Measurements from ENCODE around the gene TMUB2. TPM values are rescaled to one million over a fixed set of nuclear protein-coding genes. Genes with fewer than 3 reads are reported as not detected.

TMUB2 gene
- total and polyA plus RNA-seq, 9 of the 15 experiments (the other 6 are each of a cell fraction or from before 2014, with no cell fraction given) = 4.1 to 29.8 (median 16.3) TPM

- peak in 2 of 3 experiments; percentile 22 to 58 for TF ChIP-seq YY1 (IDR thresholded peaks at IDR 0.05; ENCODE audit: borderline replicate concordance in 1 of 3, control insufficient read depth in 1 of 3, extremely low read depth in 1 of 3, insufficient read depth in 3 of 3, insufficient read length in 1 of 3, insufficient replicate concordance in 2 of 3, low read depth in 1 of 3, low read length in 2 of 3)
- no peak for TF ChIP-seq NCOA2 (IDR thresholded peaks at IDR 0.05; ENCODE audit: partially characterized antibody in 2 of 2)
- TF ChIP-seq HNRNPLL (IDR thresholded peaks at IDR 0.05; ENCODE audit: low read depth, low read length, poor library complexity, severe bottlenecking) = peak; percentile 50
- no peak for TF ChIP-seq MEIS2 (IDR thresholded peaks at IDR 0.05; ENCODE audit: partially characterized antibody)
- TF ChIP-seq RFX1 (IDR thresholded peaks at IDR 0.05) = no peak
- TF ChIP-seq PTRF (tag; IDR thresholded peaks at IDR 0.05) = no peak
- TF ChIP-seq NCOA6 (IDR thresholded peaks at IDR 0.05) = no peak
- peak; percentile 72 for TF ChIP-seq RBM25 (IDR thresholded peaks at IDR 0.05; ENCODE audit: low read depth, low read length, severe bottlenecking)
- TF ChIP-seq LEF1 (IDR thresholded peaks at IDR 0.05) = no peak
- TF ChIP-seq, protein P1, sequence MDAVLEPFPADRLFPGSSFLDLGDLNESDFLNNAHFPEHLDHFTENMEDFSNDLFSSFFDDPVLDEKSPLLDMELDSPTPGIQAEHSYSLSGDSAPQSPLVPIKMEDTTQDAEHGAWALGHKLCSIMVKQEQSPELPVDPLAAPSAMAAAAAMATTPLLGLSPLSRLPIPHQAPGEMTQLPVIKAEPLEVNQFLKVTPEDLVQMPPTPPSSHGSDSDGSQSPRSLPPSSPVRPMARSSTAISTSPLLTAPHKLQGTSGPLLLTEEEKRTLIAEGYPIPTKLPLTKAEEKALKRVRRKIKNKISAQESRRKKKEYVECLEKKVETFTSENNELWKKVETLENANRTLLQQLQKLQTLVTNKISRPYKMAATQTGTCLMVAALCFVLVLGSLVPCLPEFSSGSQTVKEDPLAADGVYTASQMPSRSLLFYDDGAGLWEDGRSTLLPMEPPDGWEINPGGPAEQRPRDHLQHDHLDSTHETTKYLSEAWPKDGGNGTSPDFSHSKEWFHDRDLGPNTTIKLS (IDR thresholded peaks at IDR 0.05; ENCODE audit: borderline replicate concordance, low read depth) = no peak
- TF ChIP-seq POLR2G (IDR thresholded peaks at IDR 0.05; ENCODE audit: low read depth, low read length) = peak; percentile 77
- TF ChIP-seq, protein P2, sequence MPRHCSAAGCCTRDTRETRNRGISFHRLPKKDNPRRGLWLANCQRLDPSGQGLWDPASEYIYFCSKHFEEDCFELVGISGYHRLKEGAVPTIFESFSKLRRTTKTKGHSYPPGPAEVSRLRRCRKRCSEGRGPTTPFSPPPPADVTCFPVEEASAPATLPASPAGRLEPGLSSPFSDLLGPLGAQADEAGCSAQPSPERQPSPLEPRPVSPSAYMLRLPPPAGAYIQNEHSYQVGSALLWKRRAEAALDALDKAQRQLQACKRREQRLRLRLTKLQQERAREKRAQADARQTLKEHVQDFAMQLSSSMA (CRISPR knock-in tag; IDR thresholded peaks at IDR 0.05) = no peak
- TF ChIP-seq HINFP (tag; conservative IDR thresholded peaks at IDR 0.05; ENCODE audit: low read depth) = no peak
- no peak for TF ChIP-seq ZNF507 (tag; conservative IDR thresholded peaks at IDR 0.05)
- TF ChIP-seq ZFPM2 (CRISPR knock-in tag; IDR thresholded peaks at IDR 0.05) = no peak
- TF ChIP-seq, protein P3, sequence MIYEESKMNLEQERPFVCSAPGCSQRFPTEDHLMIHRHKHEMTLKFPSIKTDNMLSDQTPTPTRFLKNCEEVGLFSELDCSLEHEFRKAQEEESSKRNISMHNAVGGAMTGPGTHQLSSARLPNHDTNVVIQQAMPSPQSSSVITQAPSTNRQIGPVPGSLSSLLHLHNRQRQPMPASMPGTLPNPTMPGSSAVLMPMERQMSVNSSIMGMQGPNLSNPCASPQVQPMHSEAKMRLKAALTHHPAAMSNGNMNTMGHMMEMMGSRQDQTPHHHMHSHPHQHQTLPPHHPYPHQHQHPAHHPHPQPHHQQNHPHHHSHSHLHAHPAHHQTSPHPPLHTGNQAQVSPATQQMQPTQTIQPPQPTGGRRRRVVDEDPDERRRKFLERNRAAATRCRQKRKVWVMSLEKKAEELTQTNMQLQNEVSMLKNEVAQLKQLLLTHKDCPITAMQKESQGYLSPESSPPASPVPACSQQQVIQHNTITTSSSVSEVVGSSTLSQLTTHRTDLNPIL (CRISPR knock-in tag; IDR thresholded peaks at IDR 0.05) = no peak
- TF ChIP-seq HDAC2 (IDR thresholded peaks at IDR 0.05) = no peak
- TF ChIP-seq PTBP1 (IDR thresholded peaks at IDR 0.05; ENCODE audit: low read depth, low read length) = no peak
- no peak for TF ChIP-seq ZNF24 (IDR thresholded peaks at IDR 0.05)
- peak; percentile 61; the same call in 1 of the 2 replicates for TF ChIP-seq RBFOX2 (IDR thresholded peaks at IDR 0.05; ENCODE audit: low read depth, low read length)
These were observed 13.0 kb downstream of the TMUB2 start, which contains the start of gene ATXN7L3 (continued) for GRCh38 chr17:44199553-44200477.

All from K562 (cell line).